Tibial artery (tissue), 4 donors: ENCODE measurements around the gene CALML3.
A peak's percentile ranks its signal among the peaks of the same experiment; 100 is the strongest.

Experiments
- DNase-seq, 2 donors: peaks; one replicate each; pipeline ENCODE4 v3.0.0-alpha.2; 2019
- H3K27ac ChIP-seq, 2 donors: fragments of 200-600 bp; sonication (generic) in 1 of 2; 1 replicate in 1 of 2; 2 replicates in 1 of 2; pipeline ENCODE4 v1.5.1; 2018 to 2019; ENCODE audit warnings: mild to moderate bottlenecking in 1 of 2
- H3K27me3 ChIP-seq, 2 donors: fragments of 200-600 bp; sonication (generic) in 1 of 2; one replicate each; pipeline versions ENCODE4 v1.5.1 to v1.6.0; 2016 to 2019
- H3K36me3 ChIP-seq, 3 donors: fragments of 200-600 bp; sonication (generic) in 2 of 3; one replicate each; pipeline ENCODE4 v1.5.1; 2016 to 2019; ENCODE audit warnings: mild to moderate bottlenecking in 2 of 3
- H3K4me1 ChIP-seq, 4 donors: fragments of 200-600 bp; sonication (generic) in 2 of 4; 1 replicate in 3 of 4; 2 replicates in 1 of 4; pipeline ENCODE4 v1.5.1; 2016 to 2019
- H3K4me3 ChIP-seq, 2 donors: fragments of 200-600 bp; sonication (generic) in 1 of 2; 1 replicate in 1 of 2; 2 replicates in 1 of 2; pipeline ENCODE4 v1.5.1; 2018 to 2019; ENCODE audit warnings: mild to moderate bottlenecking in 2 of 2
- H3K9me3 ChIP-seq, 3 donors: fragments of 200-600 bp; sonication (generic) in 1 of 3; one replicate each; pipeline ENCODE4 v1.5.1; 2016 to 2019
- intact Hi-C: fragments of 100-400 bp; cut with DNase I; formaldehyde crosslinking; loops from one replicate; pipeline ENCODE4 v1.15.0; 2023; ENCODE audit warnings: low total_unique reads
- TF ChIP-seq, protein P1 (sequence below), 2 experiments: fragments of 200-600 bp in 1 of 2; fragments of 450-650 bp in 1 of 2; IDR thresholded peaks; one replicate each; pipeline ENCODE4 v1.5.1; 2017 to 2019; ENCODE audit warnings: antibody characterized with exemption in 2 of 2, mild to moderate bottlenecking in 1 of 2, moderate library complexity in 1 of 2

The CALML3 gene

DNA sequence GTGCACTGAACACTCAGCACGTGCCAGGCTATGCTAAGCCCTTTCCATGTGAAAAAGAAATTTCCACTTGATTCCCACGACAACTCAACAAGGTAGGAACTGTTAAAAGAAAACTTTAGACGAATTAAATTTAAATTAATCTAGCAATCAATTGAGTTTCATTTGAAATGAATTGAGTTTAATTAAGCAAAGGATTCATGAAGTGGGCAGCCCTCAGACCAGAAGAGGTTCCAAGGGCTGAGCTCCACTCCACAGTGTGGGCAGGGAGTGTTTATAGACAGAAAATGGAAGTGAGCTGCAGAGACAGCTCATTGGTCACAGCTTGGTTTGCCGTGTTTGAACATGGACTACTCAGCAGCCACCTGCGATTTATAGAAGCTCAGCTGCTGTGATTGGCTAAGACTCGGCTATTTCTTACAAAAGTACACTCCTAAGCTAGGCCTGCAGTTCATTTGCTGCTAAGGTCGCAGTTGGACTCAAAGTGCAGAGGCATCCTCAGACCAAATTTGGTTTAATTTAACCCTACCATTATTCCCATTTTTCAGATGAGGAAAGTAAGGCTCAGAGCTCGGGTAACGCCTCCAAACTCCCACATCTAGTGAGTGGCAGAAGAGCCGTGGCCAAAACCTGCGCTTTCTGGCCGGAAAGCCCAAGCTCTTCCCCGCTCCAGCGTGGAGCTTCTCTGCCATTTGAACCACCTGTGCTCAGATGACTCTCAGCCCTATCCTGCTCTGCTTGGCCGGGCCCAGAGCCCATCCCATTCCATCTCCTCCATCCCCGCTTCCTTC, 24.9 kb downstream of the CALML3 start:
- Histone ChIP-seq H3K4me3 (no peak overlapping the region), H3K27me3 (no peaks in the 10 kb centered on the region), H3K27ac (peak overlapping the region; percentile 82 to 90), H3K36me3 (no peaks in the 10 kb centered on the region), H3K9me3 (no peaks in the 10 kb centered on the region), H3K4me1 (peaks cover 6 to 98% (median 71%) of the 10 kb centered on the region in 4 donors)
- intact Hi-C loops = loop anchor here (5.0 kb wide), 1 partner anchor 648 kb away; no protein-coding TSS in a partner anchor
- DNase-seq = peak in 1 of 2 donors; percentile 23
- TF ChIP-seq, protein P1, sequence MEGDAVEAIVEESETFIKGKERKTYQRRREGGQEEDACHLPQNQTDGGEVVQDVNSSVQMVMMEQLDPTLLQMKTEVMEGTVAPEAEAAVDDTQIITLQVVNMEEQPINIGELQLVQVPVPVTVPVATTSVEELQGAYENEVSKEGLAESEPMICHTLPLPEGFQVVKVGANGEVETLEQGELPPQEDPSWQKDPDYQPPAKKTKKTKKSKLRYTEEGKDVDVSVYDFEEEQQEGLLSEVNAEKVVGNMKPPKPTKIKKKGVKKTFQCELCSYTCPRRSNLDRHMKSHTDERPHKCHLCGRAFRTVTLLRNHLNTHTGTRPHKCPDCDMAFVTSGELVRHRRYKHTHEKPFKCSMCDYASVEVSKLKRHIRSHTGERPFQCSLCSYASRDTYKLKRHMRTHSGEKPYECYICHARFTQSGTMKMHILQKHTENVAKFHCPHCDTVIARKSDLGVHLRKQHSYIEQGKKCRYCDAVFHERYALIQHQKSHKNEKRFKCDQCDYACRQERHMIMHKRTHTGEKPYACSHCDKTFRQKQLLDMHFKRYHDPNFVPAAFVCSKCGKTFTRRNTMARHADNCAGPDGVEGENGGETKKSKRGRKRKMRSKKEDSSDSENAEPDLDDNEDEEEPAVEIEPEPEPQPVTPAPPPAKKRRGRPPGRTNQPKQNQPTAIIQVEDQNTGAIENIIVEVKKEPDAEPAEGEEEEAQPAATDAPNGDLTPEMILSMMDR (IDR thresholded peaks at IDR 0.05) = no peak

DNA sequence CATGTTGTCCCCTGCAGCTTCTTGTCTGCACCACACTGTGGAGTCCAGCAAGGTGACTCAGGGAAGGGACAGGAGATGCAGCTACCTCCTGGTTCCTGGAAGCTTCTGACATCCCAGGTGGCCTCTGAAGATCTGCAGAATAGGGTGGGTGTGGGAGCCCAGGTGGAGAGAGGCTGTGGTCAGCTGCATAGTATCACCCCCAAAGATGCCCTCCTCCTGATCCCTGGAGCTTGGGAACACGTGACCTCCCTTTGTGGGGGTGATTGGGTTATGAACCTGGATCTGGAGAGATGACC, 25.4 kb downstream of the CALML3 start:
- H3K36me3 ChIP-seq = no peaks in the 10 kb centered on the region
- TF ChIP-seq, protein P1 (IDR thresholded peaks at IDR 0.05) = no peak
- intact Hi-C loops = loop anchor here (5.0 kb wide), 1 partner anchor 647 kb away; no protein-coding TSS in a partner anchor
- DNase-seq = peak in 1 of 2 donors; percentile 60
- peaks cover 6 to 98% (median 71%) of the 10 kb centered on the region in 4 donors for H3K4me1 ChIP-seq
- peak overlapping the region; percentile 82 to 90 for H3K27ac ChIP-seq
- no peaks in the 10 kb centered on the region for H3K9me3 ChIP-seq
- H3K4me3 ChIP-seq = no peak overlapping the region
- no peaks in the 10 kb centered on the region for H3K27me3 ChIP-seq

DNA sequence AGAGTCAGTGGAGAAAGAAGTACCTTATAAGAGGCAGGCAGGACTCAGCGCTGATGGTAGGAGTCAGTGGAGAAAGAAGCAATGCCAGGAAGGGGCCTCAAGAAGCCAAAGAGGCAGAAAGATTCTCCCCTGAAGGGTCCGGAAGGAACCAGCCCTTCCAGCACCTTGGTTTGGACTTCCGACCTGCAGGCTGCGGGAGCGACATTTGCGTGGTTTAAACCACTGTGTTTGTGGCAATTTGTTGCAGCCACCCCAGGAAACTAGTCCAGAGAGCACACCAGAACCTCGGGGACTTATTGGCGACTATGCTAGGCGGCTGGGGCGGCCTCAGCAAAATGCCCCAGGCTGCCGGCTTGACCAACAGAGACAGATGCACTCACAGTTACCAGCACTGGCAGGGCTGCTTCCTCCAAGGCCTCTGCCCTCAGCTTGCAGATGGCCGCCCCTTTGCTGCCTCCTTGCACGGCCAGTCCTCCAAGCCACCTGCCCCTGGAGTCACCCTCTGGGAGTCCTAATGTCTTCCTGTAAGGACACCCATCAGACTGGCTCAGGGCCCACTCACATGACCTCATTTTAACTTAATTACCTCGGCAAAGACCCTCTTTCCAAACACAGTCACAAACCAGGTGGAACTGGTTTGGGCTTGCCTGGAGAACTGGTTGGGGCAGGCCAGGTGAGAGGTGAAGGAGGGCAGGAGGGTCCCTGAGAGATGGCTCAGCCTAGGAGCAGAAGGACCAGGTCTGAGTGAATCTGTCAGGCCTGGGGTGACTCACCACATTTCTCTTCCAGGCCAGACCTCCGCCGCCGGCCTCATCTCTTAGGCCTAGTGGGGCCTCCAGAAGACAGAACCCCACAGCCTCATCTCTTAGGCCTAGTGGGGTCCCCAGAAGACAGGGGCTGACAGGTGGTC, 26.1 kb downstream of the CALML3 start:
- TF ChIP-seq, protein P1 (IDR thresholded peaks at IDR 0.05) = no peak
- intact Hi-C loops = loop anchor here (5.0 kb wide), 1 partner anchor 646 kb away; no protein-coding TSS in a partner anchor
- H3K36me3 ChIP-seq = no peaks in the 10 kb centered on the region
- no peaks in the 10 kb centered on the region for H3K27me3 ChIP-seq
- H3K27ac ChIP-seq = peak overlapping the region; percentile 82 to 90
- no peaks in the 10 kb centered on the region for H3K9me3 ChIP-seq
- no peak overlapping the region for H3K4me3 ChIP-seq
- peaks cover 6 to 98% (median 70%) of the 10 kb centered on the region in 4 donors for H3K4me1 ChIP-seq
- peak in 1 of 2 donors; percentile 65 for DNase-seq

DNA sequence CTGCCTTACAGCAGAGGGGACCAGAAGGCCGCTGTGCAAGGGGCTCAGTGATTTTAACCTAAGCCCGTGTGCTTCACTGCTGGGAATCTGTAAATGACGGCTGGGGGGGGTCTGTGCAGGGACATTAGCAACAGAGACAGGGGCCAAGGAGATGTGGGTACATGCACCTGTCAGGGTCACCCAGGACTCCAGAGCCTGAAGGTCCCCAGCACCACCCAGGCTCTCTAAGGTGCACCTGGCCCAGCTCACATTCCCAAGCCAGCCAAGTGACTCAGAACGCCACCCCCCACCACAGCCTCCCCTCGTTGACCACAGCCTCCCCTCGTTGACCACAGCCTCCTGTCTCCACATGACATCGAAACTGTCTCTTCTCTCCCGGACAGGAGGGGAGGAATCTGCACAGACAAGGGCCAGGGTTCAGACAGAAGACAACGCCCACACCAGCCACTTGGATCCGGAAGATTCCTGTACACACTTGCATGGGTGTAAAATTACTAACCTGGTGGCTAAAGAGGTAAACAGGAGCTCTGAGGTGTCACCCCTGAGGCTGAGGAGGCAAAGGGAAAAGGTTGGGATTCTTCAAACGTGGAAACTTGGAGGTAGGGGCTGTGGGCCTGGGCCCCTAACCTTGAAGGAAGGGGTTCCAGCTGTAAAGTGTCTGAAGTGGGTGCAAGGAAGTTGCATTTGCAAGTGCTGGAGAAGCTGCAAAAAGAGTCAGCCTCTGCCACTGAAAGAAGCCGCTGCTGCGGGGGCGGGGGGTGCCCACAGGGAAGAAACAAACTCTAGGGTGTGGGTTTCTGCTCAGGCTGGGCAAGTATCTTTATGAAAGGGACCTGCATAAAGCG, 27.0 kb downstream of the CALML3 start:
- Histone ChIP-seq H3K36me3 (no peaks in the 10 kb centered on the region), H3K27ac (peak overlapping the region; percentile 79 to 81), H3K9me3 (no peaks in the 10 kb centered on the region), H3K4me1 (peaks cover 4 to 98% (median 70%) of the 10 kb centered on the region in 4 donors), H3K27me3 (no peaks in the 10 kb centered on the region), H3K4me3 (no peak overlapping the region)
- intact Hi-C loops = loop anchor here (5.0 kb wide), 1 partner anchor 646 kb away; no protein-coding TSS in a partner anchor
- DNase-seq = peak; percentile 13 to 60
- TF ChIP-seq, protein P1 (IDR thresholded peaks at IDR 0.05) = no peak
